Neural progenitor cell (in vitro differentiated cells): ENCODE data around the gene PPFIA2. TPM values are rescaled to one million over a fixed set of nuclear protein-coding genes. Genes with fewer than 3 reads are reported as not detected.

ENCODE experiments used
- DNase-seq: peaks from one replicate; pipeline ENCODE4 v3.0.0-alpha.2; 2016; ENCODE audit warnings: low spot score
- H2AFZ ChIP-seq: fragments of 200-600 bp; sonication (generic); replicated peaks from 2 replicates; pipeline ENCODE4 v1.6.1; 2016; ENCODE audit warnings: antibody characterized with exemption
- H3F3A ChIP-seq: fragments of 200-600 bp; sonication (generic); 2 replicates; pipeline ENCODE4 v1.6.1; 2016; ENCODE audit warnings: antibody characterized with exemption, low read depth
- H3K27ac ChIP-seq: fragments of 200-600 bp; sonication (generic); 2 replicates; pipeline ENCODE4 v1.5.1; 2016; ENCODE audit warnings: mild to moderate bottlenecking
- H3K27me3 ChIP-seq: fragments of 200-600 bp; sonication (generic); 2 replicates; pipeline ENCODE4 v1.6.1; 2016; ENCODE audit warnings: mild to moderate bottlenecking, moderate library complexity
- H3K36me3 ChIP-seq: fragments of 200-600 bp; sonication (generic); 2 replicates; pipeline ENCODE4 v1.5.1; 2016
- H3K4me1 ChIP-seq: fragments of 200-600 bp; sonication (generic); 2 replicates; pipeline ENCODE4 v1.6.1; 2016; ENCODE audit warnings: mixed run types
- H3K4me2 ChIP-seq: fragments of 200-600 bp; sonication (generic); 2 replicates; pipeline ENCODE4 v1.6.1; 2016
- H3K4me3 ChIP-seq: fragments of 200-600 bp; sonication (generic); 2 replicates; pipeline ENCODE4 v1.5.1; 2016
- H3K79me2 ChIP-seq: fragments of 200-600 bp; sonication (generic); 2 replicates; pipeline ENCODE4 v1.6.1; 2016; ENCODE audit warnings: low read depth
- H3K9ac ChIP-seq: fragments of 200-600 bp; sonication (generic); 2 replicates; pipeline ENCODE4 v1.6.1; 2016
- H3K9me3 ChIP-seq: fragments of 200-600 bp; sonication (generic); 2 replicates; pipeline ENCODE4 v1.5.1; 2016; ENCODE audit warnings: low read depth
- H4K20me1 ChIP-seq: fragments of 200-600 bp; sonication (generic); 2 replicates; pipeline ENCODE4 v1.6.1; 2016; ENCODE audit warnings: low read depth
- H3K27ac Mint-ChIP-seq: 3 replicates; pipeline ENCODE4 v1.8.0; 2021; ENCODE audit warnings: mixed read lengths
- H3K27me3 Mint-ChIP-seq: 2 replicates; pipeline ENCODE4 v1.8.0; 2022; ENCODE audit warnings: low read depth, mild to moderate bottlenecking, inconsistent platforms, moderate library complexity, mixed read lengths; ENCODE audit not compliant: insufficient read depth
- H3K36me3 Mint-ChIP-seq: 3 replicates; pipeline ENCODE4 v1.8.0; 2021; ENCODE audit warnings: mixed read lengths
- H3K4me1 Mint-ChIP-seq: 3 replicates; pipeline ENCODE4 v1.8.0; 2021; ENCODE audit warnings: mixed read lengths
- H3K4me3 Mint-ChIP-seq: 3 replicates; pipeline ENCODE4 v1.8.0; 2021; ENCODE audit warnings: mild to moderate bottlenecking, moderate library complexity, mixed read lengths
- H3K9me3 Mint-ChIP-seq: 3 replicates; pipeline ENCODE4 v1.8.0; 2020; ENCODE audit warnings: mixed read lengths
- CTCF ChIP-seq: fragments of 200-600 bp; sonication (generic); IDR thresholded peaks from 2 replicates; pipeline ENCODE4 v1.5.1; 2017; ENCODE audit warnings: antibody characterized with exemption, mild to moderate bottlenecking
- EZH2 ChIP-seq: fragments of 200-600 bp; sonication (generic); IDR thresholded peaks from 2 replicates; pipeline ENCODE4 v1.6.1; 2017; ENCODE audit warnings: antibody characterized with exemption, mild to moderate bottlenecking, moderate library complexity
- EZH2phosphoT487 ChIP-seq: fragments of 200-600 bp; sonication (generic); IDR thresholded peaks from 2 replicates; pipeline ENCODE4 v1.6.1; 2017; ENCODE audit warnings: antibody characterized with exemption
- total RNA-seq: library from RNA; depleted of rRNA; stranded (reverse); fragments of >200 nt; gene quantifications from 2 replicates; pipeline ENCODE4 v1.2.3, GENCODE V29; 2015; ENCODE audit warnings: low replicate concordance

PPFIA2 gene
- total RNA-seq, 1 donor from 2014 or later: 1.4 TPM

- Mint-ChIP-seq H3K4me3 (no peak overlapping the region), H3K27ac (no peak overlapping the region), H3K27me3 (no peaks in the 10 kb centered on the region), H3K9me3 (no peaks in the 10 kb centered on the region), H3K36me3 (no peaks in the 10 kb centered on the region), H3K4me1 (peaks cover 12% of the 10 kb centered on the region)
- no peak overlapping the region for H2AFZ ChIP-seq
- no peaks in the 10 kb centered on the region for H3K9me3 ChIP-seq
- no peak overlapping the region for H3K27ac ChIP-seq
- no peak overlapping the region for H3K9ac ChIP-seq
- H3K27me3 ChIP-seq: peaks cover 10% of the 10 kb centered on the region
- H3K4me1 ChIP-seq: peaks cover 8% of the 10 kb centered on the region
- no peak overlapping the region for H3K4me2 ChIP-seq
- no peak overlapping the region for H3K4me3 ChIP-seq
- H3K79me2 ChIP-seq: no peaks in the 10 kb centered on the region
- DNase-seq: no peak
- TF ChIP-seq CTCF (no peak), EZH2 (no peak), EZH2phosphoT487 (no peak)
- no peaks in the 10 kb centered on the region for H3F3A ChIP-seq
- H4K20me1 ChIP-seq: no peaks in the 10 kb centered on the region
- H3K36me3 ChIP-seq: no peaks in the 10 kb centered on the region
Measured at GRCh38 chr12:81722004-81722403, 37.1 kb downstream of the PPFIA2 start.

- H3K9ac ChIP-seq: no peak overlapping the region
- H3K9me3 ChIP-seq: no peaks in the 10 kb centered on the region
- Mint-ChIP-seq H3K4me3 (no peak overlapping the region), H3K27ac (no peak overlapping the region), H3K27me3 (no peaks in the 10 kb centered on the region), H3K4me1 (peaks cover 6% of the 10 kb centered on the region), H3K36me3 (no peaks in the 10 kb centered on the region), H3K9me3 (no peaks in the 10 kb centered on the region)
- no peak overlapping the region for H2AFZ ChIP-seq
- H3K4me3 ChIP-seq: no peak overlapping the region
- no peaks in the 10 kb centered on the region for H3F3A ChIP-seq
- H3K36me3 ChIP-seq: no peaks in the 10 kb centered on the region
- H3K4me1 ChIP-seq: no peaks in the 10 kb centered on the region
- DNase-seq: no peak
- no peak overlapping the region for H3K27ac ChIP-seq
- H3K4me2 ChIP-seq: no peak overlapping the region
- TF ChIP-seq EZH2phosphoT487 (no peak), CTCF (no peak), EZH2 (no peak)
- H3K27me3 ChIP-seq: no peaks in the 10 kb centered on the region
- no peaks in the 10 kb centered on the region for H4K20me1 ChIP-seq
- H3K79me2 ChIP-seq: no peaks in the 10 kb centered on the region
Measured at GRCh38 chr12:81718616-81719015, 40.5 kb downstream of the PPFIA2 start.

- no peaks in the 10 kb centered on the region for H3K9me3 Mint-ChIP-seq
- no peaks in the 10 kb centered on the region for H4K20me1 ChIP-seq
- no peak overlapping the region for H3K27ac ChIP-seq
- no peak overlapping the region for H3K4me3 Mint-ChIP-seq
- H3K27me3 ChIP-seq: no peaks in the 10 kb centered on the region
- H3K4me2 ChIP-seq: no peak overlapping the region
- H3K4me1 Mint-ChIP-seq: no peaks in the 10 kb centered on the region
- no peaks in the 10 kb centered on the region for H3K79me2 ChIP-seq
- DNase-seq: no peak
- no peak overlapping the region for H2AFZ ChIP-seq
- H3K9ac ChIP-seq: no peak overlapping the region
- H3K27ac Mint-ChIP-seq: no peak overlapping the region
- no peaks in the 10 kb centered on the region for H3K36me3 ChIP-seq
- H3K4me3 ChIP-seq: no peak overlapping the region
- no peaks in the 10 kb centered on the region for H3K27me3 Mint-ChIP-seq
- TF ChIP-seq EZH2: no peak
- no peak for TF ChIP-seq EZH2phosphoT487
- no peak for TF ChIP-seq CTCF
- no peaks in the 10 kb centered on the region for H3K4me1 ChIP-seq
- H3K36me3 Mint-ChIP-seq: no peaks in the 10 kb centered on the region
- no peaks in the 10 kb centered on the region for H3K9me3 ChIP-seq
- H3F3A ChIP-seq: no peaks in the 10 kb centered on the region
Measured at GRCh38 chr12:81712536-81712935, 46.6 kb downstream of the PPFIA2 start.

GRCh38 chr12:81705586-81705985 lies 53.6 kb downstream of the PPFIA2 start:
- H3K4me1 Mint-ChIP-seq: no peaks in the 10 kb centered on the region
- Histone ChIP-seq H3K36me3 (no peaks in the 10 kb centered on the region), H2AFZ (no peak overlapping the region), H3K9ac (no peak overlapping the region), H3K79me2 (no peaks in the 10 kb centered on the region), H3F3A (no peaks in the 10 kb centered on the region), H4K20me1 (no peaks in the 10 kb centered on the region), H3K27me3 (no peaks in the 10 kb centered on the region), H3K9me3 (no peaks in the 10 kb centered on the region), H3K4me2 (no peak overlapping the region), H3K27ac (no peak overlapping the region), H3K4me1 (no peaks in the 10 kb centered on the region), H3K4me3 (no peak overlapping the region)
- H3K9me3 Mint-ChIP-seq: no peaks in the 10 kb centered on the region
- H3K4me3 Mint-ChIP-seq: no peak overlapping the region
- no peaks in the 10 kb centered on the region for H3K36me3 Mint-ChIP-seq
- no peak overlapping the region for H3K27ac Mint-ChIP-seq
- TF ChIP-seq EZH2phosphoT487: no peak
- TF ChIP-seq CTCF: no peak
- no peak for TF ChIP-seq EZH2
- H3K27me3 Mint-ChIP-seq: no peaks in the 10 kb centered on the region
- DNase-seq: no peak
